Kidney epithelial cell (primary cell): ENCODE results near the gene ZNF135. TPM values are rescaled to one million over a fixed set of nuclear protein-coding genes. Genes with fewer than 3 reads are reported as not detected.

Source experiments
- DNase-seq: peaks from one replicate; pipeline ENCODE4 v3.0.0-alpha.2; 2010; ENCODE audit warnings: low read depth
- H3K27me3 ChIP-seq: 2 replicates; pipeline ENCODE4 v1.6.0; 2011; ENCODE audit warnings: low read length; ENCODE audit not compliant: control insufficient read depth, insufficient read depth
- H3K36me3 ChIP-seq: 2 replicates; pipeline ENCODE4 v1.5.1; 2011; ENCODE audit warnings: low read length; ENCODE audit not compliant: control insufficient read depth, insufficient read depth
- H3K4me3 ChIP-seq: 2 replicates; pipeline ENCODE4 v1.5.1; 2011; ENCODE audit warnings: low read depth, mild to moderate bottlenecking, control low read depth, low read length
- CTCF ChIP-seq: IDR thresholded peaks from 2 replicates; pipeline ENCODE4 v1.5.1; 2011; ENCODE audit warnings: mild to moderate bottlenecking, moderate library complexity, low read length, control low read depth, inconsistent platforms; ENCODE audit not compliant: insufficient read depth, poor library complexity, severe bottlenecking
- total RNA-seq: library from RNA; depleted of rRNA; stranded (reverse); fragments of >200 nt; gene quantifications from 2 replicates; pipeline ENCODE4 v1.2.3, GENCODE V29; 2015

ZNF135 gene
- total RNA-seq, 1 donor from 2014 or later = 5.1 TPM

GRCh38 chr19:58053480-58054156, 5.5 kb upstream of the ZNF135 start:
- DNase-seq = no peak
- no peaks in the 10 kb centered on the region for H3K36me3 ChIP-seq
- no peaks in the 10 kb centered on the region for H3K27me3 ChIP-seq
- no peak for TF ChIP-seq CTCF
- H3K4me3 ChIP-seq = no peak overlapping the region

GRCh38 chr19:58054901-58055874, 3.9 kb upstream of the ZNF135 start:
- peak overlapping the region; percentile 9 for H3K4me3 ChIP-seq
- H3K27me3 ChIP-seq = no peaks in the 10 kb centered on the region
- TF ChIP-seq CTCF = no peak
- DNase-seq = no peak
- no peaks in the 10 kb centered on the region for H3K36me3 ChIP-seq

GRCh38 chr19:58056261-58056660, 2.8 kb upstream of the ZNF135 start:
- TF ChIP-seq CTCF = no peak
- Histone ChIP-seq H3K27me3 (no peaks in the 10 kb centered on the region), H3K36me3 (no peaks in the 10 kb centered on the region), H3K4me3 (no peak overlapping the region)
- no peak for DNase-seq

GRCh38 chr19:58056861-58057260, 2.2 kb upstream of the ZNF135 start:
- Histone ChIP-seq H3K27me3 (no peaks in the 10 kb centered on the region), H3K36me3 (no peaks in the 10 kb centered on the region), H3K4me3 (no peak overlapping the region)
- no peak for DNase-seq
- no peak for TF ChIP-seq CTCF

- no peak for TF ChIP-seq CTCF
- Histone ChIP-seq H3K4me3 (peak overlapping the region; percentile 55), H3K27me3 (no peaks in the 10 kb centered on the region)
Observed at GRCh38 chr19:58058467-58058866, 615 bp upstream of the ZNF135 start.

More at GRCh38 chr19:58058467-58058866, 615 bp upstream of the ZNF135 start:
- DNase-seq = no peak
- no peaks in the 10 kb centered on the region for H3K36me3 ChIP-seq
